Endothelial cell of umbilical vein (primary cell): Measurements from ENCODE around the gene FBLN7. TPM values are rescaled to one million over a fixed set of nuclear protein-coding genes. Genes with fewer than 3 reads are reported as not detected.

Source experiments
- BruUV-seq: library from RNA; stranded (reverse); fragments of 400-500 nt; replicated peaks from 2 replicates; lab custom pipeline; 2021; lab: Mats Ljungman, UMichigan
- CTCF ChIA-PET: fragments of 300-600, 350-600 bp; sonication (Branson Sonifier 250); formaldehyde crosslinking; loops from one replicate; lab custom pipeline; 2021; ENCODE audit warnings: antibody characterized with exemption, inconsistent platforms; lab: Charles Lee
- POLR2A ChIA-PET: fragments of 300-600, 350-600 bp; sonication (Branson Sonifier 250); formaldehyde crosslinking; loops from one replicate; lab custom pipeline; 2021; ENCODE audit warnings: antibody characterized with exemption, inconsistent platforms; lab: Charles Lee
- DNase-seq: peaks from one replicate; pipeline ENCODE4 v3.0.0-alpha.2; 2011; ENCODE audit warnings: low read depth, low spot score
- FAIRE-seq: peaks from 2 replicates; lab custom pipeline; 2011; peaks lifted over from hg19 to GRCh38; lab: Jason Lieb, UNC
- H2AFZ ChIP-seq: 2 replicates; pipeline ENCODE4 v1.6.0; 2012; ENCODE audit warnings: low read depth, low read length, control low read depth, inconsistent platforms
- H3K27ac ChIP-seq: 2 replicates; pipeline ENCODE4 v1.5.1; 2011; ENCODE audit warnings: low read depth, mild to moderate bottlenecking, control low read depth, low read length, moderate library complexity; ENCODE audit not compliant: insufficient read depth
- H3K27me3 ChIP-seq, 2 experiments: 2 replicates each; pipeline versions ENCODE4 v1.6.0 to v1.6.1; 2011; ENCODE audit warnings: low read length in 2 of 2, mixed read lengths in 1 of 2; ENCODE audit not compliant: control insufficient read depth in 2 of 2, insufficient read depth in 2 of 2
- H3K36me3 ChIP-seq, 2 experiments: 2 replicates in 1 of 2; 3 replicates in 1 of 2; pipeline ENCODE4 v1.5.1; 2011; ENCODE audit warnings: low read length in 2 of 2, mild to moderate bottlenecking in 1 of 2, moderate library complexity in 1 of 2; ENCODE audit not compliant: control insufficient read depth in 2 of 2, insufficient read depth in 2 of 2; ENCODE audit errors: extremely low read depth in 1 of 2
- H3K4me1 ChIP-seq: 3 replicates; pipeline ENCODE4 v1.5.1; 2011; ENCODE audit warnings: mild to moderate bottlenecking, low read length; ENCODE audit not compliant: control insufficient read depth, insufficient read depth; ENCODE audit errors: extremely low read depth
- H3K4me2 ChIP-seq: 2 replicates; pipeline ENCODE4 v1.6.1; 2011; ENCODE audit warnings: low read length, control low read depth, mixed read lengths; ENCODE audit not compliant: insufficient read depth
- H3K4me3 ChIP-seq, 3 experiments: fragments of 200-600 bp in 1 of 3; sonication (generic), shearing (Covaris generic) in 1 of 3; replicated peaks in 1 of 3; 2 replicates each; pipeline ENCODE4 v1.5.1; 2011 to 2016; ENCODE audit warnings: control low read depth in 3 of 3, low read length in 3 of 3, mild to moderate bottlenecking in 2 of 3, inconsistent platforms in 1 of 3, low read depth in 1 of 3, moderate library complexity in 1 of 3; ENCODE audit not compliant: insufficient read depth in 1 of 3
- H3K79me2 ChIP-seq: 2 replicates; pipeline ENCODE4 v1.6.0; 2012; ENCODE audit warnings: low read length, inconsistent platforms; ENCODE audit not compliant: control insufficient read depth, insufficient read depth
- H3K9ac ChIP-seq: replicated peaks from 2 replicates; pipeline ENCODE3; 2011; ENCODE audit warnings: low read length, control low read depth; ENCODE audit not compliant: insufficient read depth; ENCODE audit errors: extremely low read depth
- H3K9me1 ChIP-seq: replicated peaks from 3 replicates; pipeline ENCODE4 v1.6.0; 2011; ENCODE audit warnings: mild to moderate bottlenecking, low read length; ENCODE audit not compliant: control insufficient read depth, insufficient read depth; ENCODE audit errors: extremely low read depth
- H3K9me3 ChIP-seq: replicated peaks from 2 replicates; pipeline ENCODE4 v1.5.1; 2012; ENCODE audit warnings: low read length, inconsistent platforms; ENCODE audit not compliant: control insufficient read depth, insufficient read depth
- H4K20me1 ChIP-seq: replicated peaks from 2 replicates; pipeline ENCODE3; 2011; ENCODE audit warnings: mild to moderate bottlenecking, low read length; ENCODE audit not compliant: control insufficient read depth, insufficient read depth; ENCODE audit errors: extremely low read depth
- EZH2 ChIP-seq: IDR thresholded peaks from 2 replicates; pipeline ENCODE4 v1.6.1; 2012; ENCODE audit warnings: borderline replicate concordance, low read depth, mild to moderate bottlenecking, moderate library complexity, low read length, inconsistent platforms; ENCODE audit not compliant: severe bottlenecking
- FOS ChIP-seq: IDR thresholded peaks from 2 replicates; pipeline ENCODE4 v1.6.1; 2011; ENCODE audit warnings: mild to moderate bottlenecking, low read length, moderate library complexity, borderline replicate concordance; ENCODE audit not compliant: insufficient read depth
- GATA2 ChIP-seq: IDR thresholded peaks from 2 replicates; pipeline ENCODE4 v1.7.0; 2011; ENCODE audit warnings: low read depth, mild to moderate bottlenecking, moderate library complexity, mixed read lengths, low read length; ENCODE audit not compliant: insufficient read length, insufficient read depth
- JUN ChIP-seq: IDR thresholded peaks from 2 replicates; pipeline ENCODE4 v1.6.1; 2011; ENCODE audit warnings: borderline replicate concordance, low read depth; ENCODE audit not compliant: insufficient read length, insufficient read depth
- MYC ChIP-seq: IDR thresholded peaks from one replicate; pipeline ENCODE4 v1.6.1; 2011; ENCODE audit warnings: mild to moderate bottlenecking, low read depth, low read length
- POLR2A ChIP-seq: IDR thresholded peaks from 2 replicates; pipeline ENCODE4 v1.6.1; 2012; ENCODE audit warnings: low read depth, mild to moderate bottlenecking, control low read depth, low read length
- POLR2AphosphoS5 ChIP-seq: IDR thresholded peaks from 2 replicates; pipeline ENCODE4 v1.6.1; 2012; ENCODE audit warnings: low read depth, mild to moderate bottlenecking, control low read depth, low read length, moderate library complexity; ENCODE audit not compliant: insufficient read depth
- dilution Hi-C: fragments of 300-500 bp; cut with MboI; formaldehyde crosslinking; loops from one replicate; pipeline ENCODE4 v1.15.0; 2019; ENCODE audit warnings: low sequenced_read_pairs; ENCODE audit not compliant: extremely low pct_ligation_motif_present
- intact Hi-C: fragments of 100-400 bp; cut with micrococcal nuclease; formaldehyde crosslinking; loops from one replicate; pipeline ENCODE4 v1.10.0; 2022
- polyA plus RNA-seq, 4 experiments: library from polyadenylated mRNA; depleted of rRNA in 3 of 4; stranded (reverse) in 3 of 4; unstranded in 1 of 4; fragments of >200 nt; gene quantifications; 2 replicates each; pipeline versions ENCODE4 v1.2.1 to v1.2.3, GENCODE V29; 2011 to 2012; ENCODE audit warnings: missing spikeins in 1 of 4
- total RNA-seq: library from RNA; stranded (reverse); gene quantifications from 2 replicates; pipeline ENCODE4 v1.2.3, GENCODE V29; 2021
- TF ChIP-seq, protein P1 (sequence below), 2 donors: IDR thresholded peaks; 1 replicate in 1 of 2; 2 replicates in 1 of 2; pipeline ENCODE4 v1.5.1; 2011; ENCODE audit warnings: low read length in 2 of 2, mild to moderate bottlenecking in 2 of 2, moderate library complexity in 2 of 2, control low read depth in 1 of 2, inconsistent platforms in 1 of 2, low read depth in 1 of 2; ENCODE audit not compliant: insufficient read depth in 1 of 2; ENCODE audit errors: extremely low read depth in 1 of 2
- TF ChIP-seq, protein P2 (sequence below): IDR thresholded peaks from 2 replicates; pipeline ENCODE4 v1.6.1; 2011; ENCODE audit not compliant: insufficient read depth, insufficient read length

The FBLN7 gene
- total and polyA plus RNA-seq, 2 donors (not counting 3 experiments of a cell fraction or from before 2014, with no cell fraction given) = 3.1 to 3.3 TPM

DNA sequence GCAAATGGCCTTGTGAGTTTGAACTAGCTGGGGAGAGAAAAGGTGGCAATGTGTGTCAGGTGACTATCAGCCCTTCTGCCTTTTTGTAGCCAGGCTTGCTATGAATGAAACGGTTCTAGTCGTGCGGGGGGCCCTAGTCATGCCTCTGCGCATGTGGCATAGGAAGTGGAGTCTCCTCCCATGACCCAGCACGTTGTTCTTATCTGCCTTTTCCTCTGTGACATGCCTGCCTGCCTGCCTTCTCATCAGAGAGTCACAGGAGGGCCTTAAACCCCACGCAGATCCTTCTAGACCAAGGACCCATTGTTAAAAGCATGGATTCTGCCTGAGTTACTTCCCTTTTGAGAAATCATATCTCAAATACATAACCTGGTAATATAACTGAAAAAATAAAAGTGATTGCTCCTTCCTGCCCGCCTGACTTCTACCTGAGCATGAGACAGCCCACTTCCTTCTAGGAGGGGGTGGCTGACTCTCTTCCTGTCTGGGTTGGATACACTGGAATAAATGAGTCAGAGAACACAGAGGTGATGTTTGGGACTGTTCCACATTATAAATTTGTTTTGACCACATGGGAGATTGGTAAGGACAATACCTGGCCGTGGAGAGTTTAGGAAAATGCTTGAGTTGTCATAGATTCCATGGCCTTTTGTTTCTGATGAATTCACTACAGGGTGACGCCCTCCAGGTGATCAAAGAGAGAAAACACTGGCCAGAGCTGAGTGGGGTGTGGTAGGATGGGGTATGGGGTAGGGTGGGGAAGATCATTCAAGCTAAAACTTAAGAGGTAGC, 49.8 kb downstream of the FBLN7 start:
- no peaks in the 10 kb centered on the region for H4K20me1 ChIP-seq
- FAIRE-seq (peak; percentile 82), DNase-seq (peak; percentile 75)
- H3K27ac ChIP-seq = peak overlapping the region; percentile 73
- H3K9me3 ChIP-seq = no peaks in the 10 kb centered on the region
- H3K9me1 ChIP-seq = no peaks in the 10 kb centered on the region
- ChIA-PET CTCF (no interaction called here), POLR2A (no interaction called here)
- peaks cover 20% of the 10 kb centered on the region for H3K4me1 ChIP-seq
- intact Hi-C loops = no loop called here
- peak overlapping the region; percentile 42 for H3K4me2 ChIP-seq
- peak overlapping the region; percentile 99 for H2AFZ ChIP-seq
- BruUV-seq = no TSS peak
- TF ChIP-seq GATA2 (peak; percentile 66), POLR2A (no peak), EZH2 (no peak), MYC (peak; percentile 43), FOS (peak; percentile 79), JUN (peak; percentile 26), POLR2AphosphoS5 (no peak)
- TF ChIP-seq, protein P1, sequence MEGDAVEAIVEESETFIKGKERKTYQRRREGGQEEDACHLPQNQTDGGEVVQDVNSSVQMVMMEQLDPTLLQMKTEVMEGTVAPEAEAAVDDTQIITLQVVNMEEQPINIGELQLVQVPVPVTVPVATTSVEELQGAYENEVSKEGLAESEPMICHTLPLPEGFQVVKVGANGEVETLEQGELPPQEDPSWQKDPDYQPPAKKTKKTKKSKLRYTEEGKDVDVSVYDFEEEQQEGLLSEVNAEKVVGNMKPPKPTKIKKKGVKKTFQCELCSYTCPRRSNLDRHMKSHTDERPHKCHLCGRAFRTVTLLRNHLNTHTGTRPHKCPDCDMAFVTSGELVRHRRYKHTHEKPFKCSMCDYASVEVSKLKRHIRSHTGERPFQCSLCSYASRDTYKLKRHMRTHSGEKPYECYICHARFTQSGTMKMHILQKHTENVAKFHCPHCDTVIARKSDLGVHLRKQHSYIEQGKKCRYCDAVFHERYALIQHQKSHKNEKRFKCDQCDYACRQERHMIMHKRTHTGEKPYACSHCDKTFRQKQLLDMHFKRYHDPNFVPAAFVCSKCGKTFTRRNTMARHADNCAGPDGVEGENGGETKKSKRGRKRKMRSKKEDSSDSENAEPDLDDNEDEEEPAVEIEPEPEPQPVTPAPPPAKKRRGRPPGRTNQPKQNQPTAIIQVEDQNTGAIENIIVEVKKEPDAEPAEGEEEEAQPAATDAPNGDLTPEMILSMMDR (IDR thresholded peaks at IDR 0.05; ENCODE audit: extremely low read depth in 1 of 2, insufficient read depth in 1 of 2, low read depth in 1 of 2, low read length in 2 of 2) = no peak
- TF ChIP-seq, protein P2, sequence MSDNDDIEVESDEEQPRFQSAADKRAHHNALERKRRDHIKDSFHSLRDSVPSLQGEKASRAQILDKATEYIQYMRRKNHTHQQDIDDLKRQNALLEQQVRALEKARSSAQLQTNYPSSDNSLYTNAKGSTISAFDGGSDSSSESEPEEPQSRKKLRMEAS = no peak
- H3K9ac ChIP-seq = peak overlapping the region; percentile 1
- no peaks in the 10 kb centered on the region for H3K79me2 ChIP-seq
- dilution Hi-C loops = no loop called here
- no peak overlapping the region for H3K4me3 ChIP-seq
- no peaks in the 10 kb centered on the region for H3K36me3 ChIP-seq
- H3K27me3 ChIP-seq = no peaks in the 10 kb centered on the region
